KMS-11 (cell line): Measurements from ENCODE around the gene SEMA4F.

Source experiments
- H2AFZ ChIP-seq: fragments of 200-600 bp; sonication (generic); 2 replicates; pipeline ENCODE4 v1.6.1; 2016; ENCODE audit warnings: antibody characterized with exemption, mixed run types, low read depth
- H3K27ac ChIP-seq: fragments of 200-600 bp; sonication (generic); 2 replicates; pipeline ENCODE4 v1.6.1; 2016; ENCODE audit warnings: mild to moderate bottlenecking, mixed run types
- H3K27me3 ChIP-seq: fragments of 200-600 bp; sonication (generic); 2 replicates; pipeline ENCODE4 v1.6.1; 2017; ENCODE audit warnings: mild to moderate bottlenecking, low read depth, mixed run types, moderate library complexity; ENCODE audit not compliant: insufficient read depth
- H3K36me3 ChIP-seq: fragments of 200-600 bp; sonication (generic); 2 replicates; pipeline ENCODE4 v1.6.1; 2017; ENCODE audit warnings: mild to moderate bottlenecking, mixed run types; ENCODE audit not compliant: insufficient read depth
- H3K4me1 ChIP-seq: fragments of 200-600 bp; sonication (generic); 2 replicates; pipeline ENCODE4 v1.6.1; 2016; ENCODE audit warnings: mild to moderate bottlenecking, low read depth, mixed run types; ENCODE audit not compliant: poor library complexity, severe bottlenecking
- H3K4me2 ChIP-seq: fragments of 200-600 bp; sonication (generic); 2 replicates; pipeline ENCODE4 v1.7.0; 2016; ENCODE audit warnings: mild to moderate bottlenecking, mixed run types
- H3K4me3 ChIP-seq: fragments of 200-600 bp; sonication (generic); IDR thresholded peaks from 2 replicates; pipeline ENCODE4 v1.6.1; 2017; ENCODE audit warnings: low read depth, low read length, mixed read lengths; ENCODE audit not compliant: insufficient read depth
- H3K79me2 ChIP-seq: fragments of 200-600 bp; sonication (generic); 2 replicates; pipeline ENCODE4 v1.6.1; 2016; ENCODE audit warnings: low read depth, mixed run types; ENCODE audit not compliant: insufficient read depth
- H3K9ac ChIP-seq: fragments of 200-600 bp; sonication (generic); 2 replicates; pipeline ENCODE4 v1.6.1; 2016; ENCODE audit warnings: mild to moderate bottlenecking, mixed run types
- H4K20me1 ChIP-seq: fragments of 200-600 bp; sonication (generic); 2 replicates; pipeline ENCODE4 v1.6.1; 2016; ENCODE audit warnings: mild to moderate bottlenecking, mixed run types; ENCODE audit not compliant: insufficient read depth
- CTCF ChIP-seq: fragments of 200-600 bp; sonication (generic); conservative IDR thresholded peaks from 2 replicates; pipeline ENCODE4 v1.6.1; 2017; ENCODE audit warnings: low read depth, mild to moderate bottlenecking, antibody characterized with exemption, low read length, moderate library complexity, mixed read lengths

The SEMA4F gene

DNA sequence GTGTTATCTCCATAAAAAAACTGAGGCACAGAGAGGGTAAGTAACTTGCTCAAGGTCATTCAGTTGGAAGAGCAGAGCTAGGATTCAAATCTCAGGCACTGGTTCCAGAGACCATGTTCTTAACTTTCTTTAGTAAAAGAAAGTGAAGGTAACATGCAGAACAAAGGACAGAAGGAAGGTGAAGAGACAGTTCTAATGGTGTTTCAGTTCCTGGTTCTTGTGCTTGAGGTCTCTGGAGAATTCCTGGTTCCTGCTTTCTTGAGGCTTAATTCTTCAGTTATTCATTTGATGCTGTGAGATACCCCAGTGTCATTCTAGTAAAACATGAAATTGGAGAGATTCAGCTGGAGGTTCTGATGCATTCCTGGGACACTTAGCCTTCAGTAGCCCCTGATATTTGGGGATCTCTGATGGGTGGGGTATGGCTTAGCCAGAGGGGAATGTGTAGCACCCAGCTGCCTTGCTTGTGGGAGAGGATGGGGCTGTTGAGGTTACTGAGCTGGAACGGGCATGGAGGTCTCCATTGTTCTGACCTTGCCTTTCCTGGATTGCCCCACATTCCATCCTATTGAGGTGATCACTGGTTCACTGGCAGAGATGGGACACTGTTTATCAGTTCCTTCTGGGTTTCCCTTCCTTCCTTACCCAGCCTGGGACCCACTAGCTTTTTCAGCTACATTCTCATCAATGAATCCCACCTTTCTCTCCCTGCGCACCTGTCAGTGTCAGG lies 46.8 kb downstream of the SEMA4F start:
- peaks cover 6% of the 10 kb centered on the region for H3K4me1 ChIP-seq
- no peak overlapping the region for H3K9ac ChIP-seq
- TF ChIP-seq CTCF: no peak
- H3K36me3 ChIP-seq: no peaks in the 10 kb centered on the region
- H3K4me2 ChIP-seq: no peak overlapping the region
- H3K27me3 ChIP-seq: no peaks in the 10 kb centered on the region
- no peaks in the 10 kb centered on the region for H4K20me1 ChIP-seq
- no peak overlapping the region for H3K4me3 ChIP-seq
- no peak overlapping the region for H3K27ac ChIP-seq
- no peak overlapping the region for H2AFZ ChIP-seq
- no peaks in the 10 kb centered on the region for H3K79me2 ChIP-seq

DNA sequence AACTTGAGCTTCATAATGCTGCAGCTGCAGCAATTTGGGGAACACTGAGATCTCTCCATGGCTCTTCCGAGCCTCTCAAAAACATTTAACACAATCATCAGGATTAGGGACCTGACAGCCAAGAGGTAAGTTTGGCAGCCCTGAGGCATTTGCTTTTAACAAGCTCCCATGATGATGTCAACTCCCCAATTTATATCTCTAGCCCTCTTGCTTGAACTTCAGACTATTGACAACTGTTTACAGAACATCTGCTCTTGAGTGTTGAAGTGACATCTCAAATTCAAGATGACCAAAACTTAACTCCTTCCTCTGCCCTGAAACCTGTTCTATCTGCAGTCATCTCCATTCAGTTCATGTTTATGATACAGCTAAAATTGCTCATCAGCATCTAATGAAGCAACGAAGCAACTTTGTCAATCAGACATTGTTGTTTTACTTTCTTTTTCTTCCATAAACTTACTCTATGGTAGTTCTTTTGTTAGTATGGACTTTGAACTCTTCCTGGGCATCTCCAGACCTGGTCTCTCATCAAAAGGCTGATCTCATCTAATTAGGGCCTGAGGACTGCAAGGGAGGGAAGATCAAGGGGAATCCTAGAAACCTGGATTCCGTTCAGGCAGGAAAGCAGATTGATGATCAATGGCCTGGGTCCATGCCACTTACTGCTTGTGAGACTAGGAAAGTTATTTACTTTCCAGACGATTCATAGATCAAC lies 48.1 kb downstream of the SEMA4F start:
- TF ChIP-seq CTCF: no peak
- Histone ChIP-seq H3K4me1 (peaks cover 7% of the 10 kb centered on the region), H3K9ac (no peak overlapping the region), H3K4me2 (no peak overlapping the region), H4K20me1 (no peaks in the 10 kb centered on the region), H3K79me2 (no peaks in the 10 kb centered on the region), H2AFZ (no peak overlapping the region), H3K36me3 (no peaks in the 10 kb centered on the region), H3K4me3 (no peak overlapping the region), H3K27me3 (no peaks in the 10 kb centered on the region), H3K27ac (no peak overlapping the region)

DNA sequence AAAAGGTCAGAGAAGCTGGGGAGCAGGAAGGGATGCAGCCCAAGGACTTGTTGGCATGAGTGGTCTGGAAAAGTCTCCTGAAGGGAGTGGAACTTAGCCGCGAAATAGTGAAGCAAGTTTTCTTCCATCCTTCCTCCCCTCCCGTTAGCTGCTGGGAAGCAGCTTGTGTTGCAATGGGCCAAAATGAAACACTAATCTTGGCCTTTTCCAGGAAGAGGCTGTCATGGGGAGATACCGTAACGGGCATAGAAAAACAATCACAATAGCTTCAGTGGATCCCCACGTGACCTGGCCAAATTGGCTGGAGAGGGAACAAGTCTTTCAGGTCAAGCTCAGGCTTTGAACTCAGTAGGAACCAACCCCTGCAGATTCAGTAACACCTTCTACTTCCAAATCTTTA lies 49.3 kb downstream of the SEMA4F start:
- Histone ChIP-seq H3K9ac (no peak overlapping the region), H3K27ac (no peak overlapping the region), H3K4me1 (peaks cover 20% of the 10 kb centered on the region), H3K27me3 (no peaks in the 10 kb centered on the region), H4K20me1 (no peaks in the 10 kb centered on the region), H3K79me2 (no peaks in the 10 kb centered on the region), H3K36me3 (no peaks in the 10 kb centered on the region), H2AFZ (no peak overlapping the region), H3K4me2 (no peak overlapping the region), H3K4me3 (no peak overlapping the region)
- no peak for TF ChIP-seq CTCF

GRCh38 chr2:74704216-74704615 lies 50.2 kb downstream of the SEMA4F start:
- Histone ChIP-seq H2AFZ (no peak overlapping the region), H3K4me3 (no peak overlapping the region), H3K4me1 (peaks cover 28% of the 10 kb centered on the region), H3K79me2 (no peaks in the 10 kb centered on the region), H4K20me1 (no peaks in the 10 kb centered on the region), H3K9ac (no peak overlapping the region), H3K4me2 (no peak overlapping the region), H3K27me3 (no peaks in the 10 kb centered on the region), H3K27ac (no peak overlapping the region), H3K36me3 (no peaks in the 10 kb centered on the region)
- TF ChIP-seq CTCF: no peak
